WTC11 (cell line): Measurements from ENCODE around the gene LMF1. TPM values are rescaled to one million over a fixed set of nuclear protein-coding genes. Genes with fewer than 3 reads are reported as not detected.

Source experiments
- ATAC-seq: fragments of 200-7000 bp; cut with Tn5 transposase; 2 replicates; pipeline ENCODE4 v1.10.0; 2021; ENCODE audit warnings: mild to moderate bottlenecking, moderate library complexity
- CTCF ChIA-PET: fragments of 300-600 bp; sonication (Branson Sonifier 250); formaldehyde crosslinking; loops from one replicate; lab custom pipeline; 2021; ENCODE audit warnings: antibody characterized with exemption; lab: Charles Lee
- POLR2A ChIA-PET: fragments of 350-600 bp; sonication (Branson Sonifier 250); formaldehyde crosslinking; loops from one replicate; lab custom pipeline; 2021; ENCODE audit warnings: antibody characterized with exemption; lab: Charles Lee
- DNase-seq: peaks from one replicate; pipeline ENCODE4 v3.0.0; 2021; ENCODE audit warnings: low spot score
- H3K27ac Mint-ChIP-seq: 2 replicates; pipeline ENCODE4 v1.8.0; 2021; ENCODE audit warnings: mixed read lengths
- H3K27me3 Mint-ChIP-seq: 2 replicates; pipeline ENCODE4 v1.8.0; 2021; ENCODE audit warnings: low read depth, mild to moderate bottlenecking, moderate library complexity, mixed read lengths
- H3K36me3 Mint-ChIP-seq: 2 replicates; pipeline ENCODE4 v1.8.0; 2021; ENCODE audit warnings: mixed read lengths
- H3K4me1 Mint-ChIP-seq: 2 replicates; pipeline ENCODE4 v1.8.0; 2022; ENCODE audit warnings: mixed read lengths
- H3K4me3 Mint-ChIP-seq: 2 replicates; pipeline ENCODE4 v1.8.0; 2021; ENCODE audit warnings: mild to moderate bottlenecking, moderate library complexity, mixed read lengths
- H3K9me3 Mint-ChIP-seq: 2 replicates; pipeline ENCODE4 v1.8.0; 2021; ENCODE audit warnings: mixed read lengths
- CBFB ChIP-seq: sonication (generic); formaldehyde crosslinking; IDR thresholded peaks from 2 replicates; pipeline ENCODE4 v1.8.1; 2022; ENCODE audit warnings: mild to moderate bottlenecking, low read depth, missing genetic modification reagents
- ELF4 ChIP-seq: sonication (generic); formaldehyde crosslinking; IDR thresholded peaks from 2 replicates; pipeline ENCODE4 v1.8.1; 2022; ENCODE audit warnings: low read depth, mild to moderate bottlenecking, moderate library complexity, missing genetic modification reagents
- EMX1 ChIP-seq: fragments of 250-450 bp; sonication (Bioruptor Pico); IDR thresholded peaks from 2 replicates; pipeline ENCODE4 v1.8.0; 2021; ENCODE audit warnings: mild to moderate bottlenecking
- FOXJ3 ChIP-seq: sonication (generic); formaldehyde crosslinking; IDR thresholded peaks from 2 replicates; pipeline ENCODE4 v1.9.0; 2021; ENCODE audit warnings: missing genetic modification reagents, mild to moderate bottlenecking, borderline replicate concordance
- KAT7 ChIP-seq: sonication (generic); formaldehyde crosslinking; IDR thresholded peaks from 2 replicates; pipeline ENCODE4 v1.8.1; 2023; ENCODE audit warnings: missing genetic modification reagents, mild to moderate bottlenecking, borderline replicate concordance
- MYBL2 ChIP-seq: sonication (generic); formaldehyde crosslinking; IDR thresholded peaks from 2 replicates; pipeline ENCODE4 v1.8.1; 2023; ENCODE audit warnings: mild to moderate bottlenecking, moderate library complexity, missing genetic modification reagents
- NR3C1 ChIP-seq: sonication (generic); formaldehyde crosslinking; conservative IDR thresholded peaks from 2 replicates; pipeline ENCODE4 v1.8.1; 2023; ENCODE audit warnings: low read depth, mild to moderate bottlenecking, missing genetic modification reagents
- PRRX2 ChIP-seq: fragments of 250-450 bp; sonication (Bioruptor Pico); IDR thresholded peaks from 2 replicates; pipeline ENCODE4 v1.8.0; 2021; ENCODE audit warnings: mild to moderate bottlenecking
- SP1 ChIP-seq: sonication (generic); formaldehyde crosslinking; conservative IDR thresholded peaks from 2 replicates; pipeline ENCODE4 v1.8.1; 2022; ENCODE audit warnings: missing genetic modification reagents
- ZNF138 ChIP-seq: sonication (generic); formaldehyde crosslinking; conservative IDR thresholded peaks from 2 replicates; pipeline ENCODE4 v1.8.1; 2022; ENCODE audit warnings: mild to moderate bottlenecking, moderate library complexity, missing genetic modification reagents
- ZNF263 ChIP-seq: sonication (generic); formaldehyde crosslinking; IDR thresholded peaks from 2 replicates; pipeline ENCODE4 v1.8.1; 2022; ENCODE audit warnings: low read depth, mild to moderate bottlenecking, moderate library complexity, missing genetic modification reagents
- ZNF317 ChIP-seq: sonication (generic); formaldehyde crosslinking; IDR thresholded peaks from 2 replicates; pipeline ENCODE4 v1.8.1; 2023; ENCODE audit warnings: low read depth, mild to moderate bottlenecking, moderate library complexity, missing genetic modification reagents, borderline replicate concordance
- ZNF423 ChIP-seq: fragments of 250-450 bp; sonication (Bioruptor Pico); IDR thresholded peaks from 2 replicates; pipeline ENCODE4 v2.1.2; 2022; ENCODE audit warnings: mild to moderate bottlenecking, moderate library complexity
- total RNA-seq: library from RNA; stranded (reverse); gene quantifications from 3 replicates; pipeline ENCODE4 v1.2.3, GENCODE V29; 2021
- TF ChIP-seq, protein P1 (sequence below): sonication (generic); formaldehyde crosslinking; IDR thresholded peaks from 2 replicates; pipeline ENCODE4 v1.8.1; 2023; ENCODE audit warnings: mild to moderate bottlenecking, missing genetic modification reagents
- TF ChIP-seq, protein P2 (sequence below): sonication (generic); formaldehyde crosslinking; IDR thresholded peaks from 2 replicates; pipeline ENCODE4 v1.8.1; 2022; ENCODE audit warnings: mild to moderate bottlenecking, moderate library complexity, missing genetic modification reagents
- TF ChIP-seq, protein P3 (sequence below): sonication (generic); formaldehyde crosslinking; IDR thresholded peaks from 2 replicates; pipeline ENCODE4 v1.8.0; 2022; ENCODE audit warnings: mild to moderate bottlenecking, missing genetic modification reagents
- TF ChIP-seq, protein P4 (sequence below): fragments of 250-450 bp; sonication (Bioruptor Pico); IDR thresholded peaks from 2 replicates; pipeline ENCODE4 v1.9.0; 2021; ENCODE audit warnings: mild to moderate bottlenecking

LMF1 gene
- total RNA-seq, 1 experiment from 2014 or later = 10.5 TPM

DNA sequence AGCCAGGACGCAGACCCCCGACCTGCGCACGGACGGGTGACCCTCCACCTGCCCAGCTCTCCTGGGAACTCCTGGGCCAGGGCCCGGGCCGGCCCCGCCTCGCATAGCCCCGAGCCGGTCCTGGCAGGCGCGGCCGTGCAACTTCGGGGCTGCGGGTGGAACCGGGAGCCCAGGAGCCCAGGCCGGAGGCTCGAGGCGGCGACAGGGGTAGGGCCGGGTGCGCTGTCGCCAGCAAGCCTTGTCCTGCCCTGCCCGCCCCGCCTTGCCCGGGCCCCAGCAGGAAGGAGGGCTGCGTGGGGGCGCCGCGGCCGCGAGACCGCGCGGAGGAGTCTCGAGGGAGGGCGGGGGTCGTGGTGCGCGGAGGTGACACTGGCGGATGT lies 408 bp downstream of the LMF1 start (continued):
- no peak for TF ChIP-seq ZNF317 (CRISPR knock-in tag)
- TF ChIP-seq EMX1 (CRISPR knock-in tag) = no peak
- TF ChIP-seq ELF4 (CRISPR knock-in tag) = no peak

DNA sequence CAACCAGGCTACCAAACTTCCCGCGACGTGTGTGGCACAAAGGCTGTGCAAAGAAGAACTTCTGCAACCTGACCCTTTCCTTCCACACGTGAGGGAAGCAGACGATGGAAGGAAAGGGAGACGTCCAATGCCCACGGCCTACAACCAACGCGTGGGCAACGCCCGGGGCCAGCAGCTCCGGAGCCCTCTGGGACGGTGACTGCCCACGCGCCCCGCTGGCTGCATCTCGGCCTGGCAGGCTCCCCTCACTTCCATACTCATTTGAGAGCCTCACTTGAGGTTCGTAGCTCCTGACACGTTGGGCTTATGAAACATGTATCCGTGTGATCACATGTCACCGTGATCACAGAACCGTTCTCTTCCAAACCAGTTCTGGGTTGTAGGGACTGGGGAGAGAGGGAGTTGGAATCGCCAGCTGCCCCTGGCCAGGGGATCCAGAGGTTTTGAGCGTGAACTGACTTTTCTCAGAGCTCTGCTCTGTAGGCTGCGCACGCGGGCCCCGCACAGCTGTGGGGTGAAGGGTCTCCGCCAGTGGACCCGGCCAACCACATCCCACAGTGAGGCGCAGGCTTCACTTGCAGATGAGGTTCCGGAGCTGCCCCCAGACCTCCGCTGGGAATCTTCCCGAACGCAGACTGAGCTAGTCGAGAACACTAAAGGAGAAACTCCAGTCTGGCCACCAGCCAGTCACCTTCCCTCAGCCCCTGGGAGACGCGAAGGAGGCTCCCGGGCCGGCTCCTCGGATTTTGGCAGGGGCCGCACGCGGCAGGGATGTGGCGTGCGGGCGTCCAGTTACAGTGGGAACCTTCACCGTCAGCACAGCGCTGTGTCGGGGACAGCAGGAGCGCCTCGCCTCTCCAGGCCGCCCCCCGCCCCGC lies 1.0 kb downstream of the LMF1 start:
- no peak overlapping the region for H3K27ac Mint-ChIP-seq
- peaks cover 5% of the 10 kb centered on the region for H3K36me3 Mint-ChIP-seq
- CTCF ChIA-PET = interaction anchor here (0.6 to 4.5 kb wide), 3 partner anchors 11 to 617 kb away, joined by 3 to 18 read pairs (median 4); partner anchors contain the start of gene SOX8
- H3K4me3 Mint-ChIP-seq = peak overlapping the region; percentile 68
- peaks cover 16% of the 10 kb centered on the region for H3K27me3 Mint-ChIP-seq
- peak; percentile 5 for ATAC-seq
- peaks cover 12% of the 10 kb centered on the region for H3K4me1 Mint-ChIP-seq
- TF ChIP-seq, protein P1, sequence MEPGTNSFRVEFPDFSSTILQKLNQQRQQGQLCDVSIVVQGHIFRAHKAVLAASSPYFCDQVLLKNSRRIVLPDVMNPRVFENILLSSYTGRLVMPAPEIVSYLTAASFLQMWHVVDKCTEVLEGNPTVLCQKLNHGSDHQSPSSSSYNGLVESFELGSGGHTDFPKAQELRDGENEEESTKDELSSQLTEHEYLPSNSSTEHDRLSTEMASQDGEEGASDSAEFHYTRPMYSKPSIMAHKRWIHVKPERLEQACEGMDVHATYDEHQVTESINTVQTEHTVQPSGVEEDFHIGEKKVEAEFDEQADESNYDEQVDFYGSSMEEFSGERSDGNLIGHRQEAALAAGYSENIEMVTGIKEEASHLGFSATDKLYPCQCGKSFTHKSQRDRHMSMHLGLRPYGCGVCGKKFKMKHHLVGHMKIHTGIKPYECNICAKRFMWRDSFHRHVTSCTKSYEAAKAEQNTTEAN (CRISPR knock-in tag) = 0 out of 2 replicates have a peak, but pooled peaks have one; percentile 24
- TF ChIP-seq, protein P2, sequence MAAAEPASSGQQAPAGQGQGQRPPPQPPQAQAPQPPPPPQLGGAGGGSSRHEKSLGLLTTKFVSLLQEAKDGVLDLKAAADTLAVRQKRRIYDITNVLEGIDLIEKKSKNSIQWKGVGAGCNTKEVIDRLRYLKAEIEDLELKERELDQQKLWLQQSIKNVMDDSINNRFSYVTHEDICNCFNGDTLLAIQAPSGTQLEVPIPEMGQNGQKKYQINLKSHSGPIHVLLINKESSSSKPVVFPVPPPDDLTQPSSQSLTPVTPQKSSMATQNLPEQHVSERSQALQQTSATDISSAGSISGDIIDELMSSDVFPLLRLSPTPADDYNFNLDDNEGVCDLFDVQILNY = no peak
- no peaks in the 10 kb centered on the region; the same call in 1 of the 2 replicates for H3K9me3 Mint-ChIP-seq
- POLR2A ChIA-PET = interaction anchor here (1.8 kb wide), 1 partner anchor 12 kb away, joined by 7 read pairs; the partner anchor contains the start of gene SOX8
- DNase-seq = peak; percentile 39

DNA sequence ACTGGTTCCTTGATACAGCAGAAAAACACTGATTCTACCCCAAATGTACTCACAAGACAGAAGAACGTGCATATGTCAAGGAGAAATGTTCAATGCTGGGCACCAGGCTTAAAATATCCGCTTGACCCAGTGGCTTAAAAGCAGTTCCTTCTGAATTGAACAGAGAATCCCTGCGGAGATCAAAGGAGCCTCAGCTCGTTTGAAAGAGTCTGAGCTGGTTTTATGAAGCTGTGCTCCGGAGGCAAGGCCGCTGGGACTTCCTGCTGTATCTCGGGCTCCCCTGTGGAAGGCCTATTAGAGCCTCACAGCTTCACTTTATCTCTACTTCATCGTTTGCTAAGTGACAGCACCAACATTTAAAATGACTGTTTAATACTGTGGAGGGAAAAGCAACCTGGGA lies 2.2 kb downstream of the LMF1 start:
- POLR2A ChIA-PET = interaction anchor here (1.8 kb wide), 1 partner anchor 13 kb away, joined by 7 read pairs; the partner anchor contains the start of gene SOX8
- DNase-seq (no peak), ATAC-seq (no peak)
- Mint-ChIP-seq H3K4me3 (peak overlapping the region; percentile 55), H3K9me3 (no peaks in the 10 kb centered on the region; the same call in 1 of the 2 replicates), H3K27ac (peak overlapping the region; percentile 50)
- TF ChIP-seq ZNF263 (CRISPR knock-in tag) = no peak
- TF ChIP-seq ZNF138 (CRISPR knock-in tag) = no peak
- TF ChIP-seq SP1 (CRISPR knock-in tag) = no peak
- TF ChIP-seq, all 79 proteins: peak for 0
- H3K36me3 Mint-ChIP-seq = peaks cover 5% of the 10 kb centered on the region
- CTCF ChIA-PET = interaction anchor here (1.4 to 4.5 kb wide), 2 partner anchors 12 to 89 kb away, joined by 4 to 18 read pairs; partner anchors contain the start of gene SOX8
- peaks cover 12% of the 10 kb centered on the region for H3K4me1 Mint-ChIP-seq
- peaks cover 16% of the 10 kb centered on the region for H3K27me3 Mint-ChIP-seq

DNA sequence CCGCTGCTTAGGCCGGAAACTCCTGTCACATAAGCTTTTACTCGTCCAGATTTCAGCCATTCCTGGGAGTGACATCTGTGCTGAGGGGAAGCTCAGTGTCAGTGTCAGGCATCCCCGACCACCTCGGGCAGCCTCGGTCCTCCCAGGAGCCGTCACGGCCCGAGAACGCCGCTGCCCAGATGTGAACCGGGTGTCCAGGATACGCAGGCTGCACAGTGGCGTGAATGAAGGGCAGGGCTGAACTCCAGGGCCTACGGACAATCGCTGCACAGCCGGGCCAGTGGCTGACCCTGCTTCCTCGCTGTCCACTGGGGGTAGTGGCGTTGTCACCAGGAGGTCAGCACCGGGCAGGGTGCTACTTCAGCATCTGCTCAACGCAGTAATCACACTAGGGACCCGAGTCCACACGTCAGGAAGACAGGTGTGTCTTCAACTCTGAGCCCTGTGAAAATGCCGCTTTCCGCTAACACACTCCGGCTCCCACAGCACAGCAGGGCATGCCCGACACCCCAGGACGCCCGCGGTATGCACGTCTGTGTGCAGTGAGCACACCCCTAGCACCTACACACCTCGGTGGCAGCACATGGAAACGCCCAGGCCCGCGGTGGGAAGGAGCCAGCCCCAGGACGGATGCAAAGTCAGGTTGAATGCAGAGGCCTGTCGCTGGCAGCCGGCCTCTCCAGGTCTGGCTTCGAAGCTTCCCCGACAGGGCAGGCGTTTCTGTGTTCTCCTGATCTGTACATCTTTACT lies 3.1 kb downstream of the LMF1 start:
- H3K36me3 Mint-ChIP-seq = peaks cover 5% of the 10 kb centered on the region
- ATAC-seq (no peak), DNase-seq (no peak)
- H3K27ac Mint-ChIP-seq = peak overlapping the region; percentile 15; the same call in 1 of the 2 replicates
- H3K27me3 Mint-ChIP-seq = peaks cover 16% of the 10 kb centered on the region
- no peak overlapping the region for H3K4me3 Mint-ChIP-seq
- peaks cover 12% of the 10 kb centered on the region for H3K4me1 Mint-ChIP-seq
- CTCF ChIA-PET = interaction anchor here (1.4 kb wide), 1 partner anchor 89 kb away, joined by 4 read pairs; no protein-coding TSS in a partner anchor
- H3K9me3 Mint-ChIP-seq = no peaks in the 10 kb centered on the region; the same call in 1 of the 2 replicates
- TF ChIP-seq, protein P2 = no peak
- TF ChIP-seq NR3C1 (CRISPR knock-in tag) = no peak
- TF ChIP-seq KAT7 (CRISPR knock-in tag) = no peak
- no peak for TF ChIP-seq FOXJ3 (CRISPR knock-in tag)
- no peak for TF ChIP-seq PRRX2 (CRISPR knock-in tag)
- TF ChIP-seq, protein P3, sequence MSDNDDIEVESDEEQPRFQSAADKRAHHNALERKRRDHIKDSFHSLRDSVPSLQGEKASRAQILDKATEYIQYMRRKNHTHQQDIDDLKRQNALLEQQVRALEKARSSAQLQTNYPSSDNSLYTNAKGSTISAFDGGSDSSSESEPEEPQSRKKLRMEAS (CRISPR knock-in tag) = no peak
- TF ChIP-seq MYBL2 (CRISPR knock-in tag) = no peak
- no peak for TF ChIP-seq ZNF423 (CRISPR knock-in tag)
- TF ChIP-seq CBFB (CRISPR knock-in tag) = no peak
- TF ChIP-seq ZNF138 (CRISPR knock-in tag) = no peak
- TF ChIP-seq, protein P4, sequence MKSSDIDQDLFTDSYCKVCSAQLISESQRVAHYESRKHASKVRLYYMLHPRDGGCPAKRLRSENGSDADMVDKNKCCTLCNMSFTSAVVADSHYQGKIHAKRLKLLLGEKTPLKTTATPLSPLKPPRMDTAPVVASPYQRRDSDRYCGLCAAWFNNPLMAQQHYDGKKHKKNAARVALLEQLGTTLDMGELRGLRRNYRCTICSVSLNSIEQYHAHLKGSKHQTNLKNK (CRISPR knock-in tag) = no peak
- TF ChIP-seq, all 79 proteins: peak for 0
- POLR2A ChIA-PET = interaction anchor here (0.5 kb wide), 1 partner anchor 301 kb away, joined by 3 read pairs; no protein-coding TSS in a partner anchor
